Camera-type eye (tissue), 1 donor: ENCODE data around the gene YWHAE. TPM values are rescaled to one million over a fixed set of nuclear protein-coding genes. Genes with fewer than 3 reads are reported as not detected.

Experiments used
- total RNA-seq: library from RNA; depleted of rRNA; stranded (reverse); fragments of >200 nt; gene quantifications from one replicate; pipeline ENCODE4 v1.2.3, GENCODE V29; 2014

The YWHAE gene
- 1,088 TPM for total RNA-seq

DNA sequence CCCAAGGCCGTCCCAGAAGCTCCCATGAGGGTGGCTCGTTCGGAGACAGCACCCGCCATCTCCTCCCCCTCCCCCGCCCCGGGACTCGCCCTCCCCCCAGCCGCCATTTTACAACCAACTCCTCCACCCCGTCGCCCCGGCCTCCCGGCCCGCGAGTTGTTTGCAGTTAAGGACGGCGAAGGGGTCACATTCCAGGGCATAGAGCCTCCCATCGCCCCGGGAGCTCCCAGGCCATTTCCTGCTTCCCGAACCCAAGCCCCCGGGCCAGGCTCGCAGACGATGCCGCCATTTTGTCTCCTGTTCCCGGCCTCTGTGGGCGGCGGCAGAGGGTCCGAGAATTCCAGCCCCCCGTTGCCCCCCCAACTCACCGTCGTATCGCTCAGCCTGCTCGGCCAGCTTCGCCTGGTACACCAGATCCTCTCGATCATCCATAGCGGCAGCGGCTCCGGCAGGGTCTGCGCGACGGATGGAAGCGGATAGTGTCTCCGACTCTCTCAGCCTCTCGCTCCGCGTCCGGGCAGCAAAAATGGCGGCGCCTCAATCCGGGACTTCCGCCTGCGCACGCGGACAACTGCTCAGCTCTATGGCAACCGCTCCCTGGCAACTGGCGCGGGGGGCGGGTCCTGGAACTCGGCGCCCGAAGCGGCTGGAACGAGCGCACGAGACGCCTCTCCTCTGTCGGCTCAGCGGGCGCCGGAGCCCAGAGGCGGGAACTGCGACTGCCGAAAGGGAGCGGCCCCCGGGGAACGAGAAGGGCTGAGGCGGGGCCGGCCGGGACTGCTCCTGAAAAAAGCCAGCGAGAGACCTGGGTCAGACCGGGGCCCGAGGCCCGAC, at the start of gene YWHAE:
TSS of gene YWHAE (minus strand) at position 544 of the 834 bp plus-strand sequence. CDS start at position 432, 112 bp downstream.

Other genes starting within 250 kb of the YWHAE start
- gene ABR, start 220.2 kb downstream of the YWHAE start, total RNA-seq = 105 TPM
- not detected for gene BHLHA9, start 129.8 kb downstream of the YWHAE start, total RNA-seq
- gene TRARG1, start 120.6 kb downstream of the YWHAE start, total RNA-seq = 0.82 TPM
- 89.7 TPM for gene CRK, start 56.0 kb upstream of the YWHAE start, total RNA-seq
- 69.0 TPM for gene MYO1C, start 92.5 kb upstream of the YWHAE start, total RNA-seq
- 74.9 TPM for gene INPP5K, start 116.4 kb upstream of the YWHAE start, total RNA-seq
- gene PITPNA, start 162.6 kb upstream of the YWHAE start, total RNA-seq = 47.5 TPM
- 21.1 TPM for gene SLC43A2, start 228.6 kb upstream of the YWHAE start, total RNA-seq
- gene SCARF1, start 245.5 kb upstream of the YWHAE start, total RNA-seq = 11.1 TPM
- gene RILP, start 249.6 kb upstream of the YWHAE start, total RNA-seq = 12.0 TPM